ENCODE data around the gene PDE8A. TPM values are rescaled to one million over a fixed set of nuclear protein-coding genes. Genes with fewer than 3 reads are reported as not detected.

Gene PDE8A
- total RNA-seq, 1 experiment from 2014 or later: 32.0 TPM

DNA sequence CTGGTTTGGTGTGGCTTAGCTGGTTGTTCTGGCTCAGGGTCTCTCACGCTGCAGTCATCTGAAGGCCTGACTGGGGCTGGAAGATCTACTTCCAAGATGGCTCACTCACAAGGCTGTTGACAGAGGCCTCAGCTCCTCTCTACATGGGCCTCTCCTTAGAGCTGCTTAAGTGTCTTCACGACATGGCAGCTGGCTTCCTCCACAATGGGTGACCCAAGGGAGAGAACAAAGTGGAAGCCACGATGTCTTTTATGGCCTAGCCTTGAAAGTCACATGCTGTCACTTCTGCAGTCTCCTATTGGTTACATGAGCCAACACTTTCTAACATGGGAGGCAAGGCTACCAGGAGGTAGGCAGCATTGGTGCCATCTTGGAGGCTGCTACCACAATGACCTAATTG lies 13.4 kb upstream of the PDE8A start:
- H3K9me3 ChIP-seq: no peaks in the 10 kb centered on the region; the same call in 1 of the 2 replicates
- Mint-ChIP-seq H3K27ac (ENCODE audit: unreplicated experiment) (no peak overlapping the region), H3K4me1 (ENCODE audit: low read depth, unreplicated experiment) (no peaks in the 10 kb centered on the region), H3K36me3 (ENCODE audit: insufficient read depth, unreplicated experiment) (no peaks in the 10 kb centered on the region), H3K9me3 (ENCODE audit: unreplicated experiment) (peaks cover 15% of the 10 kb centered on the region), H3K4me3 (ENCODE audit: unreplicated experiment) (no peak overlapping the region), H3K27me3 (ENCODE audit: insufficient read depth, unreplicated experiment) (no peaks in the 10 kb centered on the region)
- TF ChIP-seq, protein P1, sequence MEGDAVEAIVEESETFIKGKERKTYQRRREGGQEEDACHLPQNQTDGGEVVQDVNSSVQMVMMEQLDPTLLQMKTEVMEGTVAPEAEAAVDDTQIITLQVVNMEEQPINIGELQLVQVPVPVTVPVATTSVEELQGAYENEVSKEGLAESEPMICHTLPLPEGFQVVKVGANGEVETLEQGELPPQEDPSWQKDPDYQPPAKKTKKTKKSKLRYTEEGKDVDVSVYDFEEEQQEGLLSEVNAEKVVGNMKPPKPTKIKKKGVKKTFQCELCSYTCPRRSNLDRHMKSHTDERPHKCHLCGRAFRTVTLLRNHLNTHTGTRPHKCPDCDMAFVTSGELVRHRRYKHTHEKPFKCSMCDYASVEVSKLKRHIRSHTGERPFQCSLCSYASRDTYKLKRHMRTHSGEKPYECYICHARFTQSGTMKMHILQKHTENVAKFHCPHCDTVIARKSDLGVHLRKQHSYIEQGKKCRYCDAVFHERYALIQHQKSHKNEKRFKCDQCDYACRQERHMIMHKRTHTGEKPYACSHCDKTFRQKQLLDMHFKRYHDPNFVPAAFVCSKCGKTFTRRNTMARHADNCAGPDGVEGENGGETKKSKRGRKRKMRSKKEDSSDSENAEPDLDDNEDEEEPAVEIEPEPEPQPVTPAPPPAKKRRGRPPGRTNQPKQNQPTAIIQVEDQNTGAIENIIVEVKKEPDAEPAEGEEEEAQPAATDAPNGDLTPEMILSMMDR (IDR thresholded peaks at IDR 0.05; ENCODE audit: insufficient read depth in 1 of 2, low read depth in 1 of 2, low read length in 1 of 2, severe bottlenecking in 1 of 2, unreplicated experiment in 1 of 2): no peak
- no peak overlapping the region for H3K4me3 ChIP-seq (ENCODE audit: low read depth, low read length)
- intact Hi-C loops (cut with micrococcal nuclease; ENCODE audit: unreplicated experiment): no loop called here
- no peaks in the 10 kb centered on the region for H3K27me3 ChIP-seq (replicated peaks; ENCODE audit: control insufficient read depth, insufficient read depth, low read length)
- BruUV-seq (replicated peaks): no TSS peak
- ChIA-PET POLR2A (no interaction called here), CTCF (no interaction called here)
- H3K36me3 ChIP-seq (ENCODE audit: control insufficient read depth, insufficient read depth, low read length): no peaks in the 10 kb centered on the region
- no peak for DNase-seq
- no peaks in the 10 kb centered on the region for H3K4me1 ChIP-seq

GRCh38 chr15:84969257-84969656 lies 12.4 kb upstream of the PDE8A start:
- no peaks in the 10 kb centered on the region for H3K36me3 Mint-ChIP-seq (ENCODE audit: insufficient read depth, unreplicated experiment)
- TF ChIP-seq, protein P1 (IDR thresholded peaks at IDR 0.05; ENCODE audit: insufficient read depth in 1 of 2, low read depth in 1 of 2, low read length in 1 of 2, severe bottlenecking in 1 of 2, unreplicated experiment in 1 of 2): no peak
- no peak overlapping the region for H3K27ac Mint-ChIP-seq (ENCODE audit: unreplicated experiment)
- ChIA-PET POLR2A (no interaction called here), CTCF (no interaction called here)
- H3K4me3 Mint-ChIP-seq (ENCODE audit: unreplicated experiment): no peak overlapping the region
- Histone ChIP-seq H3K4me1 (no peaks in the 10 kb centered on the region), H3K27me3 (replicated peaks; ENCODE audit: control insufficient read depth, insufficient read depth, low read length) (no peaks in the 10 kb centered on the region), H3K36me3 (ENCODE audit: control insufficient read depth, insufficient read depth, low read length) (no peaks in the 10 kb centered on the region), H3K4me3 (ENCODE audit: low read depth, low read length) (no peak overlapping the region), H3K9me3 (no peaks in the 10 kb centered on the region; the same call in 1 of the 2 replicates)
- no TSS peak for BruUV-seq (replicated peaks)
- DNase-seq: no peak
- H3K9me3 Mint-ChIP-seq (ENCODE audit: unreplicated experiment): peaks cover 8% of the 10 kb centered on the region
- no peaks in the 10 kb centered on the region for H3K4me1 Mint-ChIP-seq (ENCODE audit: low read depth, unreplicated experiment)
- intact Hi-C loops (cut with micrococcal nuclease; ENCODE audit: unreplicated experiment): no loop called here
- no peaks in the 10 kb centered on the region for H3K27me3 Mint-ChIP-seq (ENCODE audit: insufficient read depth, unreplicated experiment)

- no peak for DNase-seq
- TF ChIP-seq, protein P1 (IDR thresholded peaks at IDR 0.05; ENCODE audit: insufficient read depth in 1 of 2, low read depth in 1 of 2, low read length in 1 of 2, severe bottlenecking in 1 of 2, unreplicated experiment in 1 of 2): no peak
- Mint-ChIP-seq H3K36me3 (ENCODE audit: insufficient read depth, unreplicated experiment) (no peaks in the 10 kb centered on the region), H3K4me1 (ENCODE audit: low read depth, unreplicated experiment) (no peaks in the 10 kb centered on the region), H3K27ac (ENCODE audit: unreplicated experiment) (no peak overlapping the region), H3K9me3 (ENCODE audit: unreplicated experiment) (no peaks in the 10 kb centered on the region), H3K4me3 (ENCODE audit: unreplicated experiment) (no peak overlapping the region), H3K27me3 (ENCODE audit: insufficient read depth, unreplicated experiment) (no peaks in the 10 kb centered on the region)
- BruUV-seq (replicated peaks): no TSS peak
- H3K36me3 ChIP-seq (ENCODE audit: control insufficient read depth, insufficient read depth, low read length): no peaks in the 10 kb centered on the region
- ChIA-PET POLR2A (no interaction called here), CTCF (no interaction called here)
- H3K9me3 ChIP-seq: no peaks in the 10 kb centered on the region
- no peaks in the 10 kb centered on the region for H3K27me3 ChIP-seq (replicated peaks; ENCODE audit: control insufficient read depth, insufficient read depth, low read length)
- H3K4me1 ChIP-seq: no peaks in the 10 kb centered on the region
- H3K4me3 ChIP-seq (ENCODE audit: low read depth, low read length): no peak overlapping the region
- intact Hi-C loops (cut with micrococcal nuclease; ENCODE audit: unreplicated experiment): no loop called here
Observed at GRCh38 chr15:84970843-84971242, 10.8 kb upstream of the PDE8A start.
